K562 (cell line): Measurements from ENCODE around the gene WNK1.

Experiments
- EZH2 ChIP-seq: IDR thresholded peaks from 2 replicates; pipeline ENCODE4 v1.6.1; 2012; ENCODE audit warnings: low read depth, mild to moderate bottlenecking, inconsistent platforms, low read length, borderline replicate concordance
- ZNF143 ChIP-seq: sonication (generic); formaldehyde crosslinking; IDR thresholded peaks from 2 replicates; pipeline ENCODE4 v1.9.0; 2022; ENCODE audit warnings: mild to moderate bottlenecking, missing genetic modification reagents
- TF ChIP-seq, protein P1 (sequence below): sonication (generic); formaldehyde crosslinking; IDR thresholded peaks from 2 replicates; pipeline ENCODE4 v1.9.0; 2022; ENCODE audit warnings: mild to moderate bottlenecking, missing genetic modification reagents

DNA sequence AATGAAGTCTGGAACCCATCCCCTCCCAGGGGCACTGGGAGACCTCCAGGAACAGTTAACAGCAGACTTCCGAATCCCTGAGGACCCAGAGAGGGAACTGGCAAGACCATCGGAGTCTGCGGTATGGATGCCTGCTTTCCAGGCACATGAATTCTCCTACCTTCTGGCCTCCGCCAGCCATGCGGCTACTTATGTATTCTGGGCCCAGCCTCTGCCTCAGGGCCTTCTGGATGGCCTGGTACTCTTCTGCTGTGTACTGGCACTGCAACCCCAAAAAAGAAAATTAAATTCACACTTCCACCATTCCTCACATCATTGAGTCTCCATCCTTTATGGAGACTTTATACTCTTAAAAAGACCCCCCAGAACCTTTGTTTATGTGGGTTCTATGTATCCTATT, 178.7 kb downstream of the WNK1 start:
- TF ChIP-seq ZNF143 (CRISPR knock-in tag) (no peak), EZH2 (no peak)
- TF ChIP-seq, protein P1, sequence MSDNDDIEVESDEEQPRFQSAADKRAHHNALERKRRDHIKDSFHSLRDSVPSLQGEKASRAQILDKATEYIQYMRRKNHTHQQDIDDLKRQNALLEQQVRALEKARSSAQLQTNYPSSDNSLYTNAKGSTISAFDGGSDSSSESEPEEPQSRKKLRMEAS (CRISPR knock-in tag) = no peak
